AML-193 (cell line): ENCODE data around the gene ADAMTS20.

Source experiments
- DNase-seq, 2 experiments: peaks; one replicate each; lab custom pipeline; 2025; lab: John Stamatoyannopoulos, UW

The ADAMTS20 gene

GRCh38 chr12:43310596-43310995 lies 241.4 kb downstream of the ADAMTS20 start:
- DNase-seq = no peak

- no peak for DNase-seq
These were observed 242.0 kb downstream of the ADAMTS20 start for GRCh38 chr12:43309959-43310358.

GRCh38 chr12:43308776-43309175 lies 243.2 kb downstream of the ADAMTS20 start:
- DNase-seq = no peak

GRCh38 chr12:43307126-43307525 lies 244.9 kb downstream of the ADAMTS20 start:
- DNase-seq = no peak

GRCh38 chr12:43306066-43306465 lies 245.9 kb downstream of the ADAMTS20 start:
- peak; percentile 42 to 68 for DNase-seq

GRCh38 chr12:43305065-43305464 lies 246.9 kb downstream of the ADAMTS20 start:
- no peak for DNase-seq
